ENCODE measurements around the gene MEIKIN.

DNA sequence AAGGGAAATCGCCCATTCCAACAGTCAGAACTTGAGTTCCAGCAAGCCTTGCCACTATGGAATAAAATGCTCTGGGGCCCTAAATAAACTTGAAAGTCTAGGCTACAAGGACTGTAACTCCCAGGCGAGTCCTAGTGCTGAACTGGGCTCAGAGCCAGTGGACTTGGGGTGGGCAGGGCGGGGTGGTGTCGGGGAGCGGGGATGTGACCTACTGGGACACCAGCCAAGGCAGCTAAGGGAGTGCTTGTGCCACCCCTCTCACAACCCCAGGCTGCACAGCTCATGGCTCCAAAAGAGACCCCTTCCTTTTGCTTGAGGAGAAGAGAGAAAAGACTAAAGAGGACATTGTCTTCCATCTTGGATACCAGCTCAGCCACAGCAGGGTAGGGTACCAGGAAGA lies 61.5 kb downstream of the MEIKIN start:
- no peak for TF ChIP-seq TEAD4 (IDR thresholded peaks at IDR 0.05)
- TF ChIP-seq EP300 (IDR thresholded peaks at IDR 0.05; ENCODE audit: borderline replicate concordance) = no peak
- TF ChIP-seq, protein P1, sequence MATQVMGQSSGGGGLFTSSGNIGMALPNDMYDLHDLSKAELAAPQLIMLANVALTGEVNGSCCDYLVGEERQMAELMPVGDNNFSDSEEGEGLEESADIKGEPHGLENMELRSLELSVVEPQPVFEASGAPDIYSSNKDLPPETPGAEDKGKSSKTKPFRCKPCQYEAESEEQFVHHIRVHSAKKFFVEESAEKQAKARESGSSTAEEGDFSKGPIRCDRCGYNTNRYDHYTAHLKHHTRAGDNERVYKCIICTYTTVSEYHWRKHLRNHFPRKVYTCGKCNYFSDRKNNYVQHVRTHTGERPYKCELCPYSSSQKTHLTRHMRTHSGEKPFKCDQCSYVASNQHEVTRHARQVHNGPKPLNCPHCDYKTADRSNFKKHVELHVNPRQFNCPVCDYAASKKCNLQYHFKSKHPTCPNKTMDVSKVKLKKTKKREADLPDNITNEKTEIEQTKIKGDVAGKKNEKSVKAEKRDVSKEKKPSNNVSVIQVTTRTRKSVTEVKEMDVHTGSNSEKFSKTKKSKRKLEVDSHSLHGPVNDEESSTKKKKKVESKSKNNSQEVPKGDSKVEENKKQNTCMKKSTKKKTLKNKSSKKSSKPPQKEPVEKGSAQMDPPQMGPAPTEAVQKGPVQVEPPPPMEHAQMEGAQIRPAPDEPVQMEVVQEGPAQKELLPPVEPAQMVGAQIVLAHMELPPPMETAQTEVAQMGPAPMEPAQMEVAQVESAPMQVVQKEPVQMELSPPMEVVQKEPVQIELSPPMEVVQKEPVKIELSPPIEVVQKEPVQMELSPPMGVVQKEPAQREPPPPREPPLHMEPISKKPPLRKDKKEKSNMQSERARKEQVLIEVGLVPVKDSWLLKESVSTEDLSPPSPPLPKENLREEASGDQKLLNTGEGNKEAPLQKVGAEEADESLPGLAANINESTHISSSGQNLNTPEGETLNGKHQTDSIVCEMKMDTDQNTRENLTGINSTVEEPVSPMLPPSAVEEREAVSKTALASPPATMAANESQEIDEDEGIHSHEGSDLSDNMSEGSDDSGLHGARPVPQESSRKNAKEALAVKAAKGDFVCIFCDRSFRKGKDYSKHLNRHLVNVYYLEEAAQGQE (IDR thresholded peaks at IDR 0.05; ENCODE audit: low read depth) = no peak
- TF ChIP-seq CEBPB (IDR thresholded peaks at IDR 0.05) = no peak
- TF ChIP-seq EGR1 (IDR thresholded peaks at IDR 0.05) = no peak
- TF ChIP-seq, protein P2, sequence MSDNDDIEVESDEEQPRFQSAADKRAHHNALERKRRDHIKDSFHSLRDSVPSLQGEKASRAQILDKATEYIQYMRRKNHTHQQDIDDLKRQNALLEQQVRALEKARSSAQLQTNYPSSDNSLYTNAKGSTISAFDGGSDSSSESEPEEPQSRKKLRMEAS (IDR thresholded peaks at IDR 0.05) = no peak

Data from Ishikawa (cell line).